ENCODE results near the gene KRT8. TPM values are rescaled to one million over a fixed set of nuclear protein-coding genes. Genes with fewer than 3 reads are reported as not detected.

Gene KRT8
- total and polyA plus RNA-seq, 8 donors = 317 to 789 (median 586) TPM

DNA sequence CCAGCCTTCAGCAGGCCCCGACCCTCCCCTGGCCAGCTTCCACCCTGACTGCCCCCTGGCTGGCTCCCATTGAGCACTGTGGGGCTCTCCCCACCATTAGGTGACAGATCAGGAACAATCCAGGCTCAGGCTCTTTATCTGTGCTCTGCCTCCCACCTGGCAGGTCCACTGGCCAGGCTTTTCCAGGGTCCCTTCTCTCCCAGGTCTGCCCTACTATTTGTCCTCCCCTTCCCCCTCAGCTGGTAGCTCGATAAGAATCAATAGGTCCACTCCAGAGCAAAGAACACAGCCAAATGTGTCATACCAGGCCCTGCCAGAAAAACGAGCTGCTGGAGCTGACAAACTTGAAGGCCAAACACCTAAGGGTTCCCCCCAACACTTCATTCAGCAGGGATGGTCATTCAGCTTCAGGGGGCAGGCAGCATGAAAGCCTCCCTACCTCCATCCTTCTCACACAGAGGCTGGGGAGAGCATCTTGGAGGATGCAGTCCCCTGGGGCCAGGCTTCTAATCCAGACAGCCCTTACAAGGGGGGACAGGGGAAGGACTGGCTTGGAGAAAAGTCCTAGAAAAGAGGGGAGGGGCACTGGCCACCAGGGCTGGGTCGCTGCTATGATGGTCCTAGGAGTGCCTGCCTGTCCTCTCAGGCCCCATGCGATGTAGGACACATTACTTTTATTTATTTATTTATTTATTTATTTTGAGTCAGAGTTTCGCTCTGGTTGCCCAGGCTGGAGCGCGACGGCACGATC, 42.1 kb upstream of the KRT8 start:
- 40 to 44% methylated on average over 10 of the region's 10 CpGs for WGBS, 2 donors
- no peak overlapping the region for H3K4me3 ChIP-seq
- TF ChIP-seq, protein P1, sequence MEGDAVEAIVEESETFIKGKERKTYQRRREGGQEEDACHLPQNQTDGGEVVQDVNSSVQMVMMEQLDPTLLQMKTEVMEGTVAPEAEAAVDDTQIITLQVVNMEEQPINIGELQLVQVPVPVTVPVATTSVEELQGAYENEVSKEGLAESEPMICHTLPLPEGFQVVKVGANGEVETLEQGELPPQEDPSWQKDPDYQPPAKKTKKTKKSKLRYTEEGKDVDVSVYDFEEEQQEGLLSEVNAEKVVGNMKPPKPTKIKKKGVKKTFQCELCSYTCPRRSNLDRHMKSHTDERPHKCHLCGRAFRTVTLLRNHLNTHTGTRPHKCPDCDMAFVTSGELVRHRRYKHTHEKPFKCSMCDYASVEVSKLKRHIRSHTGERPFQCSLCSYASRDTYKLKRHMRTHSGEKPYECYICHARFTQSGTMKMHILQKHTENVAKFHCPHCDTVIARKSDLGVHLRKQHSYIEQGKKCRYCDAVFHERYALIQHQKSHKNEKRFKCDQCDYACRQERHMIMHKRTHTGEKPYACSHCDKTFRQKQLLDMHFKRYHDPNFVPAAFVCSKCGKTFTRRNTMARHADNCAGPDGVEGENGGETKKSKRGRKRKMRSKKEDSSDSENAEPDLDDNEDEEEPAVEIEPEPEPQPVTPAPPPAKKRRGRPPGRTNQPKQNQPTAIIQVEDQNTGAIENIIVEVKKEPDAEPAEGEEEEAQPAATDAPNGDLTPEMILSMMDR (IDR thresholded peaks at IDR 0.05) = no peak
- no peak for FAIRE-seq
- H3K27ac ChIP-seq = peak overlapping the region; percentile 94 to 96 (median 95)
- peaks cover 0 to 15% (median 14%) of the 10 kb centered on the region in 3 donors for H3K36me3 ChIP-seq
- ATAC-seq = no peak
- H3K27me3 ChIP-seq = no peaks in the 10 kb centered on the region
- H3K9me3 ChIP-seq = no peaks in the 10 kb centered on the region
- H3K4me1 ChIP-seq = peaks cover 23 to 35% (median 27%) of the 10 kb centered on the region in 3 donors
- peak in 3 of 6 donors; percentile 49 to 63 (median 50) for DNase-seq
- intact Hi-C loops (cut with DNase I) = no loop called here

DNA sequence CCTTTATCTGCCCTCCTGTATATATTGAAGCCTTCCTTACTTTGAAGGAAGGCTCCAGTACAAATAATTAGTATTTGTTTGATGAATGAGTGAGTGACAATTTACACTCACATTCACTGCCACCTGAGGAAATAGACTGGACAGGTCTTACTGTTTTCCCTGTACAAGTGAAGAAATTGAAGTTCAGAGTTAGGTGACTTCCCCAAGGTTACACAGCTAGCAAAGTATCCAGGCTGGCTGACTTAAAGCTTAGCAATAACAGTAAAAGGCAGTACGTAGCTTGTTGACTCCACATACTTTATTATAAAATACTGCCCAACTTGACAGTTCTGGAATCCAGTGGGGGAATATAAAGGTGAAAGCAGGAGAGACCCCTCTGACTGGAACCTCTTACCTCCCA, 41.5 kb upstream of the KRT8 start:
- ATAC-seq (no peak), DNase-seq (no peak), FAIRE-seq (no peak)
- TF ChIP-seq, protein P1 (IDR thresholded peaks at IDR 0.05) = no peak
- H3K4me1 ChIP-seq = peaks cover 20 to 30% (median 26%) of the 10 kb centered on the region in 3 donors
- peaks cover 0 to 9% (median 8%) of the 10 kb centered on the region in 3 donors for H3K36me3 ChIP-seq
- H3K9me3 ChIP-seq = no peaks in the 10 kb centered on the region
- peak overlapping the region; percentile 94 to 96 (median 95) for H3K27ac ChIP-seq
- 13 to 15% methylated on average over 1 of the region's 1 CpG for WGBS, 2 donors
- intact Hi-C loops (cut with DNase I) = no loop called here
- no peaks in the 10 kb centered on the region for H3K27me3 ChIP-seq
- no peak overlapping the region for H3K4me3 ChIP-seq

DNA sequence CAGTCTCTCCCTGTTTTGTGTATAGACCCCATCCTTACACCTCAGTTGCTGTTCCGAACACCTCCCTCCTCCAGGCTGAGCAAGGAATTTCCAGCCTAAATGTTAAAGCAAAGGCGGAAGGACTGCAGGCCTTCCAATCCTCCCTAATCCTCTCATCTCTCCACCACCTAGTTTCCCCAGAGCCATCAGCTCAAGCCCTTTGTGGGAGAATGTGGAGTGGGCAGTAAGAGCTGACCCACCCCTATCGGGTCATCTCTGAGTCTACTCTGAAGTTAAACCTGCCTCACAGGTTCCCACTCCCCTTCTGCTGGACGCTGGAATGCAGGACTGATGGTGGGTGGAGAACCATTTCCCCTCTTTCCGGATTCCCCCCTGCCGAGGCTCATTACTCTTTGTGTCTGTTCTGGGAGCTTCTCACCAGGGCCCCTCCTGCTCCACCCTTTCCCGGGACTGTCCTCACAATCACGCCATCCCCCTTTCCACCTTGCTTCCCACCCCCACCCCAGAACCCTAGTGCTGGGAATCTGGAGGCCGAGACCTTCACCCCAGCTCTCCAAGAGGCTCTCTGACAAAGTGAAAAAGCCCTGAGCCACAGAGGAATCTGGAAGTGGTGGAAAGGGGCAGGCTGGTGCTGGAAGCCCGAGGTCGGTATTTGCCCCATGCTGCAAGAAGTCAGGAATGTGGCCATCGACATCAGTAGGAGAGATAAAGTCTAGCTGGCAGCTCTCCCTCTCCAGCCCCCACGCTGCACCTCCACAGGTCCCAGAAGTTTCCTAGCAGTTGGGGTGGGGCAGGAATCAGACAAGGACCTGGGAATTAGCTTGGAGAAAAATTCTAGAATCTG, 40.7 kb upstream of the KRT8 start:
- intact Hi-C loops (cut with DNase I) = no loop called here
- FAIRE-seq (no peak), ATAC-seq (peak in 3 of 4 donors; percentile 13 to 40 (median 15)), DNase-seq (peak in 4 of 6 donors; percentile 55 to 66 (median 66))
- peak overlapping the region; percentile 94 to 96 (median 95) for H3K27ac ChIP-seq
- WGBS, 2 donors = 46 to 47% methylated on average over 13 of the region's 13 CpGs
- TF ChIP-seq, protein P1 (IDR thresholded peaks at IDR 0.05) = no peak
- H3K9me3 ChIP-seq = no peaks in the 10 kb centered on the region
- H3K27me3 ChIP-seq = no peaks in the 10 kb centered on the region
- peaks cover 0 to 2% (median under 1%) of the 10 kb centered on the region in 3 donors for H3K36me3 ChIP-seq
- no peak overlapping the region for H3K4me3 ChIP-seq
- H3K4me1 ChIP-seq = peaks cover 12 to 30% (median 19%) of the 10 kb centered on the region in 3 donors

DNA sequence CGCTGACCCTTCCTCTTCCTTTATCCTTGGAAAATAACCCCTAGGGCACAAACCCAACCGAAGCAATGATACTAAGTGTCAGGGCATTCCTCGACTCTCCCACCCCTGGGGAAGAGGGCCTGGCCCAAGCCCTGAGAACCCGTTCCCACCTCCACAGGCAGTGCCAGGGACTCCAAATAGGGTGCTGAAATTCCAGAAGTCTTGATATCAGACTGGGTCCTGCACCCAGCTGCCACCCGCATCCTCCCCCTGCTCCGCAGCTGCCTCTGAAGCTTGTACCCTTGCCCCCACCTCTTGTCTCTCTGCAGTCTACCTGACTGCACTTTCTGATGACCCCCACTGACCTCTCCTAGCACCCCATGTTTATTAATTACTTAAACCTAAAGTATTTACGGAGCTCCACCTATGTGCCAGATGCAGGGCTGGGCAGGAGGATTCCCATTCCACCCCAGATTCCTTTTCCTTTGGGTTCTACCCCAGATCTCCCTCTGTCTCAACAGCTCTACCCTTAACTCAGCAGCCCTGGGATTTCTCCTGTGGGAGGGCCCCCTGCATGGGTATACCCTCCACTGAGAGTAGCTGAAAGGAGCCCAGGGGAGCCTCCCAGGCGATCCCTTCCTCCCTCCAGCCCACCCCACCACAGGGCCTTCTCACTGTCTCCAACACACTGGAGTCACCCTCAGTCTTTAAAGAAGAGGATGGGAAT, 40.0 kb upstream of the KRT8 start:
- no peaks in the 10 kb centered on the region for H3K27me3 ChIP-seq
- intact Hi-C loops (cut with DNase I) = no loop called here
- no peaks in the 10 kb centered on the region for H3K9me3 ChIP-seq
- TF ChIP-seq, protein P1 (IDR thresholded peaks at IDR 0.05) = no peak
- no peaks in the 10 kb centered on the region for H3K36me3 ChIP-seq
- peaks cover 12 to 30% (median 17%) of the 10 kb centered on the region in 3 donors for H3K4me1 ChIP-seq
- FAIRE-seq = no peak
- no peak for DNase-seq
- no peak overlapping the region for H3K4me3 ChIP-seq
- no peak for ATAC-seq
- WGBS, 2 donors = 81 to 88% methylated on average over 8 of the region's 8 CpGs
- peak overlapping the region; percentile 94 to 96 (median 95) for H3K27ac ChIP-seq

Measured in pancreas (tissue), 10 donors.